Peyer's patch (tissue), 4 donors: ENCODE results near the gene TRIM15. TPM values are rescaled to one million over a fixed set of nuclear protein-coding genes. Genes with fewer than 3 reads are reported as not detected.

Experiments used
- DNase-seq, 3 donors: peaks; one replicate each; pipeline ENCODE4 v3.0.0-alpha.2; 2017 to 2019
- H3K27ac ChIP-seq, 4 donors: fragments of 200-600 bp; sonication (generic); one replicate each; pipeline ENCODE4 v1.5.1; 2016 to 2019
- H3K27me3 ChIP-seq, 2 donors: fragments of 200-600 bp; sonication (generic); one replicate each; pipeline ENCODE4 v1.5.1; 2019
- H3K36me3 ChIP-seq, 3 donors: fragments of 200-600 bp; sonication (generic); one replicate each; pipeline ENCODE4 v1.5.1; 2016 to 2019
- H3K4me1 ChIP-seq, 4 donors: fragments of 200-600 bp; sonication (generic); one replicate each; pipeline ENCODE4 v1.5.1; 2016 to 2019
- H3K4me3 ChIP-seq, 4 donors: fragments of 200-600 bp; sonication (generic); 1 replicate in 3 of 4; 2 replicates in 1 of 4; pipeline ENCODE4 v1.5.1; 2016 to 2019; ENCODE audit warnings: mild to moderate bottlenecking in 1 of 4
- H3K9me3 ChIP-seq, 4 donors: fragments of 200-600 bp; sonication (generic); one replicate each; pipeline ENCODE4 v1.5.1; 2016 to 2019; ENCODE audit warnings: mild to moderate bottlenecking in 1 of 4
- POLR2A ChIP-seq, 2 donors: fragments of 450-650 bp; IDR thresholded peaks; one replicate each; pipeline ENCODE4 v1.5.1; 2017; ENCODE audit warnings: antibody characterized with exemption in 2 of 2, mild to moderate bottlenecking in 2 of 2, moderate library complexity in 2 of 2
- total RNA-seq, 4 donors: library from RNA; depleted of rRNA; stranded (reverse); fragments of >200 nt; gene quantifications; one replicate each; pipeline ENCODE4 v1.1.0, GENCODE V29; 2016
- TF ChIP-seq, protein P1 (sequence below), 6 experiments: fragments of 450-650 bp in 4 of 6; fragments of 200-600 bp in 2 of 6; sonication (generic) in 1 of 6; IDR thresholded peaks; one replicate each; pipeline ENCODE4 v1.5.1; 2017 to 2019; ENCODE audit warnings: antibody characterized with exemption in 6 of 6, mild to moderate bottlenecking in 3 of 6, moderate library complexity in 1 of 6

The TRIM15 gene
- total RNA-seq, 4 donors from 2014 or later = 19.8 to 110 (median 81.0) TPM

DNA sequence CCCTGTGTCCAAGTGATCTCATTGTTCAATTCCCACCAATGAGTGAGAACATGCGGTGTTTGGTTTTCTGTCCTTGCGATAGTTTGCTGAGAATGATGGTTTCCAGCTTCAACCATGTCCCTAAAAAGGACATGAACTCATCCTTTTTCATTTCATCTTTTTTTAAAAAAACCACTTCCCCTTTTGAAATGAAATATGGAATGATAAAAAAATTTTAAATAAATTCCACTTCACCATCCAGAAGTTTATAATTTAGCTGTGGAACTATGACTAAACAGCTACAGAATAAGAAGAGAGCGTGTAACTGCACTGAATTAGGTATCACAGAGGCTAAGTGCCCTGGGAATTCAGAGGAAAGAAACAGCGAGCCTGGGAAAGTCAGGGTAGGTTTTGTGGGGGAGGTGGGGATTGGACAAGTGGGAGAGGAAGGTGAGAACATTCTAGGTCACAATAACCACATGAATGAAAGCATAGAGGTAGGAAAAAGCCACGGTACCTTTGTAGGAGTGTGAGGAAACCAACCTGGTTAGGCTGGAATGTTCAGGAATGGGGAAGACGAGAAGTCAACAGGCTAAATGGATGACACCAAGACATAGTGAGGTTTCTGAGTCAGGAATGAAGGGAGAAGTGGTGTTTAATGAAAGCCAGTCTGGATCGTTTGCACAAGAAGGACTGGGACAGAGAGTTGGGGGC, 13.3 kb upstream of the TRIM15 start:
- peaks cover 0 to 8% (median 0%) of the 10 kb centered on the region in 3 donors for H3K36me3 ChIP-seq
- H3K4me3 ChIP-seq = no peak overlapping the region
- H3K27me3 ChIP-seq = no peaks in the 10 kb centered on the region
- TF ChIP-seq, protein P1, sequence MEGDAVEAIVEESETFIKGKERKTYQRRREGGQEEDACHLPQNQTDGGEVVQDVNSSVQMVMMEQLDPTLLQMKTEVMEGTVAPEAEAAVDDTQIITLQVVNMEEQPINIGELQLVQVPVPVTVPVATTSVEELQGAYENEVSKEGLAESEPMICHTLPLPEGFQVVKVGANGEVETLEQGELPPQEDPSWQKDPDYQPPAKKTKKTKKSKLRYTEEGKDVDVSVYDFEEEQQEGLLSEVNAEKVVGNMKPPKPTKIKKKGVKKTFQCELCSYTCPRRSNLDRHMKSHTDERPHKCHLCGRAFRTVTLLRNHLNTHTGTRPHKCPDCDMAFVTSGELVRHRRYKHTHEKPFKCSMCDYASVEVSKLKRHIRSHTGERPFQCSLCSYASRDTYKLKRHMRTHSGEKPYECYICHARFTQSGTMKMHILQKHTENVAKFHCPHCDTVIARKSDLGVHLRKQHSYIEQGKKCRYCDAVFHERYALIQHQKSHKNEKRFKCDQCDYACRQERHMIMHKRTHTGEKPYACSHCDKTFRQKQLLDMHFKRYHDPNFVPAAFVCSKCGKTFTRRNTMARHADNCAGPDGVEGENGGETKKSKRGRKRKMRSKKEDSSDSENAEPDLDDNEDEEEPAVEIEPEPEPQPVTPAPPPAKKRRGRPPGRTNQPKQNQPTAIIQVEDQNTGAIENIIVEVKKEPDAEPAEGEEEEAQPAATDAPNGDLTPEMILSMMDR (IDR thresholded peaks at IDR 0.05) = no peak
- no peak for TF ChIP-seq POLR2A (IDR thresholded peaks at IDR 0.05)
- no peaks in the 10 kb centered on the region for H3K9me3 ChIP-seq
- no peak overlapping the region for H3K27ac ChIP-seq
- peaks cover 0 to 14% (median 0%) of the 10 kb centered on the region in 4 donors for H3K4me1 ChIP-seq
- no peak for DNase-seq

DNA sequence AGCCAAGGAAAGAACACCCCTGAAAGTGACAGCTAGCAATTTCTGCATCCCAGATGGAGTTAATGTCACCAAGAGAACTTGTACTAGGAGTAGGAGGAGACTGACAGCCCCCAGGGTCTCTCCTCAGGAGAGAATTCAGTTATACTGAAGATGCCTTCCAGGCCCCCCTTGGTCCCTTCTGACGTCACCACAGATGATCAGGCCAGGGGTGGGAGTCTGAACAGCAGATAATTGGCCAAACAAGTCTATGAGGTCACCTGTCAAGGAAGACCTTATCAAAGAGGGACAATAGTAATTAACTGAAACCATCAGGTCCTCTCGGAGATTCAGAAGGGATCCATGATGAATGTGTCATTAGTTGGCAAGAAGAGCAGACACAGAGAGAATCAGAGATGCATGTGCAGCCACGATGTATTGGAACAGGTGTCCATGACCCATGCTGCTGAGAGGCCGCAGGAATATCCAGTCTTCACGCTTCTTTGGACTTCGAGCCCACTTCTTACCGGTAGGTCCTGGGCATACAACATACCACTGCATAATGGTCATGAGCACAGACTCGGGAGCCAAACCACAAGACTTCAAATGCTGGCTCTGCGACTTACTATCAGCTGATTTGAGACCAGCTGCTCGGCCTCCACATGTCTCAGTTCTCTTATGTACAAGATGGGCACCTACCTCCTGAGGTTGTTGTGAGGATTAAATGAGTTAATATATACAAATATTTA, 12.5 kb upstream of the TRIM15 start:
- H3K27me3 ChIP-seq = no peaks in the 10 kb centered on the region
- peaks cover 0 to 8% (median 0%) of the 10 kb centered on the region in 3 donors for H3K36me3 ChIP-seq
- TF ChIP-seq, protein P1 (IDR thresholded peaks at IDR 0.05) = no peak
- no peak for TF ChIP-seq POLR2A (IDR thresholded peaks at IDR 0.05)
- peaks cover 0 to 14% (median 3%) of the 10 kb centered on the region in 4 donors for H3K4me1 ChIP-seq
- H3K9me3 ChIP-seq = no peaks in the 10 kb centered on the region
- no peak for DNase-seq
- H3K27ac ChIP-seq = no peak overlapping the region
- H3K4me3 ChIP-seq = no peak overlapping the region

DNA sequence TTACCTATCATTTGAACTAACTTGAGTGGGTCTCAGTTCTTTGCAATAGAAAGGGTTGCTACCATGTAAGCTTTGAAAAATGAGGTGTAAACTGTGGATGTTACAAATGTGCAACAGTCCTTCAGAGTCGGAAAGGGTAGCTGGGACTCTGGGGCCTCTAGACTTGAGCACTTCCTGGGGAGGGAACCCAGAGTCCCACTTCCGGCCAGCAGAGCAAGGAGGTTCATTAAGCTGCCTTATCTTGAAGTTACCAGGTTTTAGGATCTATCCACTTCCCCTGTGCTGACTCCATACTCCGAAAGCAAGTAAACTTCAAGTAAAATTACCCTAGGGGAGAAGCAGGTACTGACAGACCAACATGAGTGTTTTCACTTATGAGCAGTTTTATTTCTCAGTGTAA, 11.8 kb upstream of the TRIM15 start:
- H3K4me1 ChIP-seq = peaks cover 0 to 15% (median 4%) of the 10 kb centered on the region in 4 donors
- H3K4me3 ChIP-seq = no peak overlapping the region
- H3K27ac ChIP-seq = no peak overlapping the region
- H3K9me3 ChIP-seq = no peaks in the 10 kb centered on the region
- H3K27me3 ChIP-seq = no peaks in the 10 kb centered on the region
- no peak for TF ChIP-seq POLR2A (IDR thresholded peaks at IDR 0.05)
- TF ChIP-seq, protein P1 (IDR thresholded peaks at IDR 0.05) = no peak
- H3K36me3 ChIP-seq = peaks cover 0 to 8% (median 0%) of the 10 kb centered on the region in 3 donors
- DNase-seq = no peak

DNA sequence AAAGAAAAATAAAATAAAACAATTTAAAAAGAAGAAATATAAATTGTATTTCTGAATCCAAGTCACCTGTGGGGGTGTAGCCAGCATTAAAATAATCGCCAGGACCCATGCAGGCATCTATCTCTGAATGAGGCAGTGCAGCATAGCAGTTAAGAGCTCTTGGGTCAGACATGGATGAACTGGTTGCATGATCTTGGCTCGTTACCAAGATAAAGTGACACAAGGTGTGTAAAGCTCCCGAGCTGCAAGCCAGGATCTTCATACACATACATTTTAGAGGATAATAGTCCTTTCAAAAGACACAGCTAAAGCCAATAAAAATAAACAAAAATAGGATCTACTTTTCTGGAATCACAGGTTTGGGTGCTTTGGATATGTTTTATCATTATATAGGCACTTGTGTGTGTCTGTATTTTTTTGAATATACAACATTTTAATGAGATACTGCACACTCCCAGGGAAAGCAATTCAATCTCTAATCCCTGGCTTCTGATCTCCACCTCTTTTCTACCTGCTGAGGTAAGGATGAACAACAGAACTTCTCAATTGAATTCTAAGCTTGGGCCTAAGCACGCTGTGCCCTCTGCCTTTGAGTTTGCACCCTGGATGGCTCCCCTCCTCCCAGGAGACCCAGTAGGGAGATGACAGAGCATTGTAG, 11.2 kb upstream of the TRIM15 start:
- H3K4me1 ChIP-seq = peaks cover 0 to 20% (median 6%) of the 10 kb centered on the region in 4 donors
- no peak for TF ChIP-seq POLR2A (IDR thresholded peaks at IDR 0.05)
- TF ChIP-seq, protein P1 (IDR thresholded peaks at IDR 0.05) = no peak
- no peak for DNase-seq
- peaks cover 0 to 2% (median 0%) of the 10 kb centered on the region in 3 donors for H3K36me3 ChIP-seq
- peak overlapping the region in 1 of 4 donors; percentile 31 for H3K27ac ChIP-seq
- H3K4me3 ChIP-seq = no peak overlapping the region
- H3K9me3 ChIP-seq = no peaks in the 10 kb centered on the region
- H3K27me3 ChIP-seq = no peaks in the 10 kb centered on the region

DNA sequence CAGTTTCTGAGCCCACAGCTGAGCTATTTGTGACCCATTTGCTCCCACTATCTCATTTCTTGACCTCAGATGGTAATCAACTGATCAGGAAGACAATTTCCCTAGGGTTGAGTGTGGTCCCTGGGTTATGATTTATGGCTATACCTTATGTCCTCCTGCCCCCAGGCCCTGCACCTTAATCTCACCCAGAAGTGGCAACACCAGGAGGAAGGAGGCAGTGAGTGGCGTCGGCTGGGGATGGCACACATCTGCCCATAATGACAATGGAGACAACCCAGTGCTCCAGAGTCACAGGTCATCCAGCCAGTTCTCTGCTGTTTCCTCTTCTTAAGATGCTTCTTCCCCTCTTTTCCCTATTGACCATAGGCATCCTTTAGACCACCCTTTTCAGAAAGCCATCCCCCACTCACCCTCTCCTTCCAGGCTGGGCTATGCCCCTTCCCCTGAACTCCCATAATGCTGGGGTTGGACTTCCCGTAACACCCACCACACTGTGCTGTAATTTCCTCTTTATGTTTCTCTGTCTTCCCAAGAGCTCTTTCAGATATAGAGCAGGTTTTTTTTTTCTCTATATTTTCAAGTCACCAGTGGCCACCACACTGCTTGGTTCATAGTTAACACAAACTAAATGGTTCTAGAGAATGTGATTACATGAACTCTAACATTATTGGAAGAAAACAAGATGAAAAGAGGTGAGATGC, 10.3 kb upstream of the TRIM15 start:
- TF ChIP-seq, protein P1 (IDR thresholded peaks at IDR 0.05) = no peak
- no peak overlapping the region for H3K4me3 ChIP-seq
- H3K4me1 ChIP-seq = peaks cover 0 to 22% (median 6%) of the 10 kb centered on the region in 4 donors
- no peaks in the 10 kb centered on the region for H3K36me3 ChIP-seq
- no peak for DNase-seq
- H3K9me3 ChIP-seq = no peaks in the 10 kb centered on the region
- peak overlapping the region in 2 of 4 donors; percentile 20 to 93 for H3K27ac ChIP-seq
- H3K27me3 ChIP-seq = no peaks in the 10 kb centered on the region
